K562 (cell line): ENCODE results near the gene HLCS.
"Not testable (repeated sequence)": the region's sequence is repeated elsewhere in the genome, so short reads cannot be mapped to it uniquely, and the experiment has no call there.

Experiments
- EZH2 ChIP-seq: IDR thresholded peaks from 2 replicates; pipeline ENCODE4 v1.6.1; 2012; ENCODE audit warnings: low read depth, mild to moderate bottlenecking, inconsistent platforms, low read length, borderline replicate concordance
- MEIS2 ChIP-seq: fragments of 450-650 bp; IDR thresholded peaks from 2 replicates; pipeline ENCODE4 v1.6.1; 2014; ENCODE audit warnings: mild to moderate bottlenecking; ENCODE audit not compliant: partially characterized antibody
- MTA3 ChIP-seq: fragments of 450-650 bp; formaldehyde crosslinking; IDR thresholded peaks from 2 replicates; pipeline ENCODE4 v1.6.1; 2017; ENCODE audit warnings: mild to moderate bottlenecking, borderline replicate concordance
- POLR2A ChIP-seq: fragments of 450-650 bp; conservative IDR thresholded peaks from 2 replicates; pipeline ENCODE4 v1.6.1; 2016
- ZNF121 ChIP-seq: sonication (generic); formaldehyde crosslinking; conservative IDR thresholded peaks from 2 replicates; pipeline ENCODE4 v1.8.0; 2022; ENCODE audit warnings: missing genetic modification reagents
- TF ChIP-seq, protein P1 (sequence below), 3 experiments: IDR thresholded peaks in 2 of 3; conservative IDR thresholded peaks in 1 of 3; 2 replicates each; pipeline ENCODE4 v1.5.1; 2011 to 2012; ENCODE audit warnings: low read length in 3 of 3, mild to moderate bottlenecking in 3 of 3, control low read depth in 2 of 3, improper control_type of control experiment in 1 of 3, inconsistent platforms in 1 of 3, low read depth in 1 of 3, mixed read lengths in 1 of 3, moderate library complexity in 1 of 3; ENCODE audit not compliant: insufficient read depth in 2 of 3
- TF ChIP-seq, protein P2 (sequence below): fragments of 450-650 bp; IDR thresholded peaks from 2 replicates; pipeline ENCODE4 v1.6.1; 2016; ENCODE audit warnings: low read depth

GRCh38 chr21:36995285-36995684, 28.8 kb upstream of the HLCS start:
- not testable (repeated sequence) for TF ChIP-seq MTA3; POLR2A; ZNF121 (CRISPR knock-in tag); EZH2; MEIS2
- TF ChIP-seq, protein P1, sequence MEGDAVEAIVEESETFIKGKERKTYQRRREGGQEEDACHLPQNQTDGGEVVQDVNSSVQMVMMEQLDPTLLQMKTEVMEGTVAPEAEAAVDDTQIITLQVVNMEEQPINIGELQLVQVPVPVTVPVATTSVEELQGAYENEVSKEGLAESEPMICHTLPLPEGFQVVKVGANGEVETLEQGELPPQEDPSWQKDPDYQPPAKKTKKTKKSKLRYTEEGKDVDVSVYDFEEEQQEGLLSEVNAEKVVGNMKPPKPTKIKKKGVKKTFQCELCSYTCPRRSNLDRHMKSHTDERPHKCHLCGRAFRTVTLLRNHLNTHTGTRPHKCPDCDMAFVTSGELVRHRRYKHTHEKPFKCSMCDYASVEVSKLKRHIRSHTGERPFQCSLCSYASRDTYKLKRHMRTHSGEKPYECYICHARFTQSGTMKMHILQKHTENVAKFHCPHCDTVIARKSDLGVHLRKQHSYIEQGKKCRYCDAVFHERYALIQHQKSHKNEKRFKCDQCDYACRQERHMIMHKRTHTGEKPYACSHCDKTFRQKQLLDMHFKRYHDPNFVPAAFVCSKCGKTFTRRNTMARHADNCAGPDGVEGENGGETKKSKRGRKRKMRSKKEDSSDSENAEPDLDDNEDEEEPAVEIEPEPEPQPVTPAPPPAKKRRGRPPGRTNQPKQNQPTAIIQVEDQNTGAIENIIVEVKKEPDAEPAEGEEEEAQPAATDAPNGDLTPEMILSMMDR (IDR thresholded peaks at IDR 0.05 in 2 of 3, conservative IDR thresholded peaks at IDR 0.05 in 1 of 3; ENCODE audit: insufficient read depth in 2 of 3, low read depth in 1 of 3, low read length in 3 of 3), result not testable (repeated sequence)
- TF ChIP-seq, protein P2, sequence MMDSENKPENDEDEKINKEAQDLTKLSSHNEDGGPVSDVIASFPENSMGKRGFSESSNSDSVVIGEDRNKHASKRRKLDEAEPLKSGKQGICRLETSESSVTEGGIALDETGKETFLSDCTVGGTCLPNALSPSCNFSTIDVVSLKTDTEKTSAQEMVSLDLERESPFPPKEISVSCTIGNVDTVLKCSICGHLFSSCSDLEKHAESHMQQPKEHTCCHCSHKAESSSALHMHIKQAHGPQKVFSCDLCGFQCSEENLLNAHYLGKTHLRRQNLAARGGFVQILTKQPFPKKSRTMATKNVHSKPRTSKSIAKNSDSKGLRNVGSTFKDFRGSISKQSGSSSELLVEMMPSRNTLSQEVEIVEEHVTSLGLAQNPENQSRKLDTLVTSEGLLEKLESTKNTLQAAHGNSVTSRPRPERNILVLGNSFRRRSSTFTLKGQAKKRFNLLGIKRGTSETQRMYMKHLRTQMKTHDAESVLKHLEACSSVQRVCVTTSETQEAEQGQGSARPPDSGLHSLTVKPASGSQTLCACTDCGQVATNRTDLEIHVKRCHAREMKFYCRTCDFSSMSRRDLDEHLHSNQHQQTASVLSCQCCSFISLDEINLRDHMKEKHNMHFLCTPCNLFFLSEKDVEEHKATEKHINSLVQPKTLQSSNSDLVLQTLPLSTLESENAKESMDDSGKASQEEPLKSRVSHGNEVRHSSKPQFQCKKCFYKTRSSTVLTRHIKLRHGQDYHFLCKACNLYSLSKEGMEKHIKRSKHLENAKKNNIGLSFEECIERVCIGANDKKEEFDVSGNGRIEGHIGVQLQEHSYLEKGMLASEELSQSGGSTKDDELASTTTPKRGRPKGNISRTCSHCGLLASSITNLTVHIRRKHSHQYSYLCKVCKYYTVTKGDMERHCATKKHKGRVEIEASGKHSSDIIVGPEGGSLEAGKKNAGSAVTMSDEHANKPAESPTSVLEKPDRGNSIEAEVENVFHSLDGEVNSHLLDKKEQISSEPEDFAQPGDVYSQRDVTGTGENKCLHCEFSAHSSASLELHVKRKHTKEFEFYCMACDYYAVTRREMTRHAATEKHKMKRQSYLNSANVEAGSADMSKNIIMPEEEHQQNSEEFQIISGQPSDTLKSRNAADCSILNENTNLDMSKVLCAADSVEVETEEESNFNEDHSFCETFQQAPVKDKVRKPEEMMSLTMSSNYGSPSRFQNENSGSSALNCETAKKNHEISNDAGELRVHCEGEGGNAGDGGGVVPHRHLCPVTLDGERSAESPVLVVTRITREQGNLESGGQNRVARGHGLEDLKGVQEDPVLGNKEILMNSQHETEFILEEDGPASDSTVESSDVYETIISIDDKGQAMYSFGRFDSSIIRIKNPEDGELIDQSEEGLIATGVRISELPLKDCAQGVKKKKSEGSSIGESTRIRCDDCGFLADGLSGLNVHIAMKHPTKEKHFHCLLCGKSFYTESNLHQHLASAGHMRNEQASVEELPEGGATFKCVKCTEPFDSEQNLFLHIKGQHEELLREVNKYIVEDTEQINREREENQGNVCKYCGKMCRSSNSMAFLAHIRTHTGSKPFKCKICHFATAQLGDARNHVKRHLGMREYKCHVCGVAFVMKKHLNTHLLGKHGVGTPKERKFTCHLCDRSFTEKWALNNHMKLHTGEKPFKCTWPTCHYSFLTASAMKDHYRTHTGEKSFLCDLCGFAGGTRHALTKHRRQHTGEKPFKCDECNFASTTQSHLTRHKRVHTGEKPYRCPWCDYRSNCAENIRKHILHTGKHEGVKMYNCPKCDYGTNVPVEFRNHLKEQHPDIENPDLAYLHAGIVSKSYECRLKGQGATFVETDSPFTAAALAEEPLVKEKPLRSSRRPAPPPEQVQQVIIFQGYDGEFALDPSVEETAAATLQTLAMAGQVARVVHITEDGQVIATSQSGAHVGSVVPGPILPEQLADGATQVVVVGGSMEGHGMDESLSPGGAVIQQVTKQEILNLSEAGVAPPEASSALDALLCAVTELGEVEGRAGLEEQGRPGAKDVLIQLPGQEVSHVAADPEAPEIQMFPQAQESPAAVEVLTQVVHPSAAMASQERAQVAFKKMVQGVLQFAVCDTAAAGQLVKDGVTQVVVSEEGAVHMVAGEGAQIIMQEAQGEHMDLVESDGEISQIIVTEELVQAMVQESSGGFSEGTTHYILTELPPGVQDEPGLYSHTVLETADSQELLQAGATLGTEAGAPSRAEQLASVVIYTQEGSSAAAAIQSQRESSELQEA, result not testable (repeated sequence)
